GM19328 (cell line): Measurements from ENCODE around the gene HIVEP3.

Experiments
- ATAC-seq: cut with Tn5 transposase; IDR thresholded peaks from one replicate; pipeline ENCODE4 v1.9.1; 2021; ENCODE audit warnings: mild to moderate bottlenecking, moderate library complexity; ENCODE audit not compliant: unreplicated experiment

The HIVEP3 gene

DNA sequence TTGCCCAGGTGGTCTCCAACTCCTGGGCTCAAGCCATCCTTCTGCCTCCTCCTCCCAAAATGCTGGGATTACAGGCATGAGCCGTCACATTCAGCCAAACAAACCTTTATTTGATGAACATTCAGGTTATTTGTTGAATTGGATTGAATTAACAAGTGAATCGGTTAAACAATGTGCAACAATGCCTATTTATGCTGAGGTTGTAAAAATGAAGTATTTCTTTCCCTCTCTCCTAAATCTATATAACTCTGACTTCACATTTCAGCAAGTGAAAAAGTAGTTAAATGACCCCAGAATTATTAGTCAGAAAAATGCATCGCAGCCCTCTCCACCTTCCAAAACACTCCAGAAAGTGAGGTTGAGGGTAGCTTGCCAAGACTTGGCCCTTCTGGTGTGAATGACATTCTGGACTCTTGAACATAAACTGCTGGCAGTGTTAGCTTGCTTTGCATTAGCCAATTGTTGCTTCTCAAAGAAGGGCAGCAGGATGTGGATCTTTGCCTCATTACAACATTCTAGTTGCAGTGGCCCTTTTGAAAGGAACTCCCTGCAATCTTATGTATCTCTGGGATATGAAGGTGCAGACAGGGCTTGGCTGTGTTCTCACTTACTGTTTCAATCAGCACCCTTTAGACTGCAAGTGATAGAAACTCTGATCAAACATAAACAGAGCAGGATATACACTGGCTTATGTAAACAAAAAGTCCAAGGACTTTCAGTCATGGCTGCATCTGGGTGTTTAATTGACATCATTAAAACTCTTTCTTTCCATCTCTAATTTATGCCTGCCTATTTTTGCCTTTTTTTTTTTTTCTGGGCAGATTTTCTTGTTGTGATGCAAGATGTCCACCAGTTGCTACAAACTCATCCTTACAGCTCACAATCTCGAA, 456.7 kb downstream of the HIVEP3 start:
- no peak for ATAC-seq

DNA sequence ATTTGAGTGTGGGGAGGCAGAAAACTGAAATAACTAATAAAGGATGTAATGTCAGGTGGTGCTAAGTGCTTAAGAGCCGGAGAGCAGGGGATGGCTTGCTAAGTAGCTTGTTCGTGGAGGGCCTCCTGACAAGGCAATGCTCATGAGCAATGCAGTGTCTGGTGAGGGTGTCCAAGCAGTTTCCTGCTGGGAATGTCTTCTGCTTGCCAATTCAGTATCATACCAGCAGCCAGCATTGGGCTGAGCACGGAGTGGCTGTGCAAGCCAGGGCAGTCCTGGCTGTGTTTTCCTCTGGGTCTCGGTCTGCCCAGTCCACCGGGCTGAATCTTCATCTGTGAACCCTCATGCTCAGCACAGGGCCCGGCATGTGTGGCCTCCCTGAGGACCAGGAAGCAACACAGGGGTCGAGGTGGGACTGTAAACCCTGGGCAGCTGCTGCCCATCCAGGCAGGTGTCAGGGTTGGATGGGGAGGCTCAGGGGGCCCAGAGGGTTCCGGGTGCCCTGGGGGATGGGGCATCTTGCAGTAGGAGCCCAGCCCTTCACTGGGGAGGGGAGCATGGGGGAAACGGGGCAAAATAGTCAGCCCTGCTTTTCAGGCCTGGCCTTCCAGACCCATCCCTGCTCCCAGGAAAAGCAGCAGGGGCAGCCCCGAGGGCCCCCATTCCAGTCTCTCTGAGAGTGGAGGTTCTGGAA, 461.7 kb downstream of the HIVEP3 start:
- ATAC-seq = no peak
